Astrocyte (in vitro differentiated cells and primary cell): ENCODE results near the gene SYT5. TPM values are rescaled to one million over a fixed set of nuclear protein-coding genes. Genes with fewer than 3 reads are reported as not detected.
"Not testable (repeated sequence)": the region's sequence is repeated elsewhere in the genome, so short reads cannot be mapped to it uniquely, and the experiment has no call there.

Source experiments
- DNase-seq: peaks from one replicate; pipeline ENCODE4 v3.0.0-alpha.2; 2010; ENCODE audit warnings: low read depth
- FAIRE-seq: peaks from 2 replicates; lab custom pipeline; 2011; peaks lifted over from hg19 to GRCh38; lab: Jason Lieb, UNC
- H2AFZ ChIP-seq: 2 replicates; pipeline ENCODE4 v1.6.0; 2012; ENCODE audit warnings: low read depth, low read length, inconsistent platforms
- H3K27ac ChIP-seq: 2 replicates; pipeline ENCODE4 v1.5.1; 2011; ENCODE audit warnings: low read depth, low read length, inconsistent platforms
- H3K27me3 ChIP-seq: 2 replicates; pipeline ENCODE4 v1.6.0; 2011; ENCODE audit warnings: low read length, inconsistent platforms; ENCODE audit not compliant: insufficient read depth
- H3K36me3 ChIP-seq: 2 replicates; pipeline ENCODE4 v1.5.1; 2011; ENCODE audit warnings: low read length, inconsistent platforms; ENCODE audit not compliant: insufficient read depth
- H3K4me1 ChIP-seq: 2 replicates; pipeline ENCODE4 v1.5.1; 2011; ENCODE audit warnings: low read length, inconsistent platforms; ENCODE audit not compliant: insufficient read depth
- H3K4me2 ChIP-seq: 2 replicates; pipeline ENCODE4 v1.6.0; 2012; ENCODE audit warnings: low read length, inconsistent platforms
- H3K4me3 ChIP-seq: 2 replicates; pipeline ENCODE4 v1.5.1; 2011; ENCODE audit warnings: low read depth, mild to moderate bottlenecking, low read length, inconsistent platforms; ENCODE audit not compliant: insufficient read depth
- H3K79me2 ChIP-seq: 2 replicates; pipeline ENCODE4 v1.6.0; 2012; ENCODE audit warnings: mild to moderate bottlenecking, low read length, inconsistent platforms; ENCODE audit not compliant: insufficient read depth
- H3K9ac ChIP-seq: 2 replicates; pipeline ENCODE4 v1.6.0; 2012; ENCODE audit warnings: mild to moderate bottlenecking, low read length, inconsistent platforms
- H3K9me3 ChIP-seq: 2 replicates; pipeline ENCODE4 v1.5.1; 2012; ENCODE audit warnings: low read depth, mild to moderate bottlenecking, low read length, inconsistent platforms; ENCODE audit not compliant: insufficient read depth
- H4K20me1 ChIP-seq: 2 replicates; pipeline ENCODE4 v1.6.0; 2012; ENCODE audit warnings: low read length, inconsistent platforms; ENCODE audit not compliant: insufficient read depth
- H3K27ac Mint-ChIP-seq: one replicate; pipeline ENCODE4 v1.8.0; 2021; ENCODE audit warnings: mild to moderate bottlenecking, mixed read lengths; ENCODE audit not compliant: unreplicated experiment
- H3K27me3 Mint-ChIP-seq: one replicate; pipeline ENCODE4 v1.8.0; 2021; ENCODE audit warnings: low read depth, mixed read lengths; ENCODE audit not compliant: unreplicated experiment
- H3K36me3 Mint-ChIP-seq: one replicate; pipeline ENCODE4 v1.8.0; 2021; ENCODE audit warnings: low read depth, mixed read lengths; ENCODE audit not compliant: unreplicated experiment
- H3K4me1 Mint-ChIP-seq: one replicate; pipeline ENCODE4 v1.8.0; 2021; ENCODE audit warnings: low read depth, mixed read lengths; ENCODE audit not compliant: unreplicated experiment
- H3K4me3 Mint-ChIP-seq: one replicate; pipeline ENCODE4 v1.8.0; 2021; ENCODE audit warnings: mild to moderate bottlenecking, moderate library complexity, mixed read lengths; ENCODE audit not compliant: unreplicated experiment
- H3K9me3 Mint-ChIP-seq: one replicate; pipeline ENCODE4 v1.8.0; 2021; ENCODE audit warnings: mild to moderate bottlenecking, mixed read lengths; ENCODE audit not compliant: unreplicated experiment
- CTCF ChIP-seq: IDR thresholded peaks from 2 replicates; pipeline ENCODE4 v1.5.1; 2011; ENCODE audit warnings: low read depth, mild to moderate bottlenecking, inconsistent platforms, low read length, moderate library complexity; ENCODE audit not compliant: insufficient read depth
- EZH2 ChIP-seq: IDR thresholded peaks from 2 replicates; pipeline ENCODE4 v1.6.1; 2012; ENCODE audit warnings: mild to moderate bottlenecking, low read length, inconsistent platforms; ENCODE audit not compliant: insufficient read depth
- total RNA-seq: library from RNA; stranded (reverse); gene quantifications from 2 replicates; pipeline ENCODE4 v1.2.1, GENCODE V29; 2021

The SYT5 gene
- total RNA-seq, 1 donor from 2014 or later = 1.1 TPM

GRCh38 chr19:55173186-55173713 is 6.8 kb downstream of the SYT5 start:
- Histone ChIP-seq H3K9me3 (peaks cover 3% of the 10 kb centered on the region), H4K20me1 (no peaks in the 10 kb centered on the region), H3K9ac (peak overlapping the region; percentile 53), H2AFZ (peak overlapping the region; percentile 79), H3K79me2 (no peaks in the 10 kb centered on the region), H3K27me3 (peaks cover 17% of the 10 kb centered on the region), H3K36me3 (no peaks in the 10 kb centered on the region), H3K4me3 (peak overlapping the region; percentile 68), H3K4me2 (peak overlapping the region; percentile 80), H3K27ac (no peak overlapping the region), H3K4me1 (peaks cover 13% of the 10 kb centered on the region)
- H3K9me3 Mint-ChIP-seq = no peaks in the 10 kb centered on the region
- FAIRE-seq (no peak), DNase-seq (no peak)
- H3K27me3 Mint-ChIP-seq = peaks cover 54% of the 10 kb centered on the region
- H3K36me3 Mint-ChIP-seq = no peaks in the 10 kb centered on the region
- H3K27ac Mint-ChIP-seq = no peak overlapping the region
- no peak for TF ChIP-seq CTCF
- TF ChIP-seq EZH2 = no peak
- H3K4me1 Mint-ChIP-seq = peaks cover 5% of the 10 kb centered on the region
- peak overlapping the region; percentile 83 for H3K4me3 Mint-ChIP-seq

GRCh38 chr19:55172741-55173140 is 7.3 kb downstream of the SYT5 start:
- DNase-seq (peak; percentile 53), FAIRE-seq (no peak)
- Histone ChIP-seq H2AFZ (peak overlapping the region; percentile 79), H3K27me3 (peaks cover 17% of the 10 kb centered on the region), H3K4me1 (peaks cover 13% of the 10 kb centered on the region), H3K79me2 (no peaks in the 10 kb centered on the region), H3K4me3 (peak overlapping the region; percentile 68), H3K9ac (peak overlapping the region; percentile 50), H3K27ac (peak overlapping the region; percentile 27), H4K20me1 (no peaks in the 10 kb centered on the region), H3K4me2 (peak overlapping the region; percentile 80), H3K9me3 (peaks cover 3% of the 10 kb centered on the region), H3K36me3 (no peaks in the 10 kb centered on the region)
- no peak overlapping the region for H3K27ac Mint-ChIP-seq
- H3K4me3 Mint-ChIP-seq = peak overlapping the region; percentile 83
- peaks cover 53% of the 10 kb centered on the region for H3K27me3 Mint-ChIP-seq
- TF ChIP-seq CTCF = peak; percentile 18
- no peak for TF ChIP-seq EZH2
- peaks cover 5% of the 10 kb centered on the region for H3K4me1 Mint-ChIP-seq
- no peaks in the 10 kb centered on the region for H3K36me3 Mint-ChIP-seq
- H3K9me3 Mint-ChIP-seq = no peaks in the 10 kb centered on the region

- H3K9me3 Mint-ChIP-seq, H3K4me1 Mint-ChIP-seq, DNase-seq, H3K36me3 Mint-ChIP-seq, H3K36me3 ChIP-seq, H3K27ac Mint-ChIP-seq, FAIRE-seq, H3K9me3 ChIP-seq, H3K79me2 ChIP-seq, H4K20me1 ChIP-seq: not testable (repeated sequence)
- H3K4me3 Mint-ChIP-seq = peak overlapping the region; percentile 83
- Histone ChIP-seq H3K4me3 (peak overlapping the region; percentile 68), H3K27ac (peak overlapping the region; percentile 27), H3K4me1 (peaks cover 13% of the 10 kb centered on the region), H3K9ac (peak overlapping the region; percentile 50), H3K4me2 (peak overlapping the region; percentile 80), H3K27me3 (peaks cover 19% of the 10 kb centered on the region), H2AFZ (peak overlapping the region; percentile 79)
- H3K27me3 Mint-ChIP-seq = peaks cover 50% of the 10 kb centered on the region
Observed at GRCh38 chr19:55172318-55172717, 7.8 kb downstream of the SYT5 start.
